GM19463 (cell line): Measurements from ENCODE around the gene IFNA16.
A peak's percentile ranks its signal among the peaks of the same experiment; 100 is the strongest.
"Not testable (repeated sequence)": the region's sequence is repeated elsewhere in the genome, so short reads cannot be mapped to it uniquely, and the experiment has no call there.

Experiments used
- ATAC-seq: cut with Tn5 transposase; IDR thresholded peaks from one replicate; pipeline ENCODE4 v1.9.1; 2021; ENCODE audit warnings: mild to moderate bottlenecking, moderate library complexity; ENCODE audit not compliant: unreplicated experiment

Gene IFNA16

GRCh38 chr9:21202105-21202504, 15.0 kb downstream of the IFNA16 start, which contains the start of gene IFNA7:
IFNA7 (minus strand) TSS chr9:21202205; CDS start chr9:21202165, 40 bp downstream.
- not testable (repeated sequence) for ATAC-seq

GRCh38 chr9:21194867-21195776, 22.0 kb downstream of the IFNA16 start:
- peak; percentile 93 for ATAC-seq

GRCh38 chr9:21187487-21187886, 29.6 kb downstream of the IFNA16 start, which contains the start of gene IFNA4:
IFNA4 (minus strand) TSS chr9:21187587; CDS start chr9:21187531, 56 bp downstream.
- not testable (repeated sequence) for ATAC-seq

- peak; percentile 96 for ATAC-seq
These were observed 34.0 kb downstream of the IFNA16 start for GRCh38 chr9:21182810-21183736.

- ATAC-seq = no peak
These were observed 42.4 kb downstream of the IFNA16 start for GRCh38 chr9:21174671-21175070.

DNA sequence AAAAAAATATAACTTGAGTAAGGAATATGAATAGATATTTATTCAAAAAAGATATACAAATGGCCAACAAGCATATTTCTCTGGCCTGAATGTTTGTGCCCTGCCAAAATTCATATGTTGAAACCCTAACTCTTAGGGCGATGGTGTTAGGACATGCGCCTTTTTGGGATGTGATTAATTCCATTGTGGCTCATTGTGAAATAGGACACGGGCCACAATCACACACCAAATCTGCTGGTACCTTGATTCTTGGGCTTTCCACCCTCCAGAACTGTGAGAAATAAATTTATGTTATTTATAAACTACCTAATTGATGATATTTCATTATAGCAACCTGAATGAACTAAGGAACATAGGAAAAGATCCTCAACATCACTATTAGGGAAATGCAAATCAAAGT, 45.0 kb downstream of the IFNA16 start:
- no peak for ATAC-seq

- no peak for ATAC-seq
These were observed 45.8 kb downstream of the IFNA16 start for GRCh38 chr9:21171351-21171750.

- not testable (repeated sequence) for ATAC-seq
These were observed 50.6 kb downstream of the IFNA16 start, which contains the start of gene IFNA21 for GRCh38 chr9:21166560-21166959. IFNA21 (minus strand) TSS chr9:21166660; CDS start chr9:21166612, 48 bp downstream.
